ENCODE measurements around the gene GDAP2.

GRCh38 chr1:117819301-117819700, 110.1 kb downstream of the GDAP2 start:
- TF ChIP-seq CTCF (IDR thresholded peaks at IDR 0.05): no peak
- no peak for TF ChIP-seq POLR2A (IDR thresholded peaks at IDR 0.05)

All from lower leg skin (tissue), 3 donors.